ENCODE data around the gene PLCE1. TPM values are rescaled to one million over a fixed set of nuclear protein-coding genes. Genes with fewer than 3 reads are reported as not detected.

The PLCE1 gene
- total and polyA plus RNA-seq, 2 of the 13 experiments (the other 11 are each of a cell fraction or from before 2014, with no cell fraction given) = 0.04 TPM; not detected in 1

DNA sequence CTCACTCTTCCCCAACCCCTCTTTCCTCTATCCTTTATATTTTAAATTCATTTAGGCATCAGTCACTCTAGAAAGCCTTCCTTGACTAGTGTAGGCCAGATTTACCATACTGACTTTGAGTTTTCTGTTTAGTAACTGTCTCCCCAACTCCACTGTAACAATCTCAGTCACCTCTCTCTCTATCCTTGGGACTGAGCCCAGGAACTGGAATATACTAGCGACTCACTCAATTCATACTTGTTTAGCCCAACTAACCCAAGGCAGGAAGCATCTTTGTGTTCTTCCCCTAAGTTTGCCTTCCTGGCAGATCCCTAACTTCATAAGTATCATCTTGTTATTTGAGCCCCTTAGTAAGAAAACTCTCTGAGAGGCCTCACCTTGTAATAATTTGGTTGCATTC is 19.1 kb downstream of the PLCE1 start:
- no peak for ATAC-seq
- BruUV-seq (replicated peaks) = no TSS peak
- FAIRE-seq = no peak

GRCh38 chr10:94013331-94013760 is 19.6 kb downstream of the PLCE1 start:
- H3K36me3 ChIP-seq (replicated peaks in 1 of 2; ENCODE audit: control insufficient read depth in 1 of 2, insufficient read depth in 2 of 2, low read length in 2 of 2) = no peaks in the 10 kb centered on the region
- H3K27me3 ChIP-seq (ENCODE audit: control insufficient read depth in 1 of 2, insufficient read depth in 2 of 2, low read length in 2 of 2) = no peaks in the 10 kb centered on the region
- in situ Hi-C loops (cut with HindIII; ENCODE audit: extremely low pct_ligation_motif_present, low pct_unique_long_range_greater_than_20kb) = no loop called here
- H2AFZ ChIP-seq (ENCODE audit: low read length) = no peak overlapping the region
- WGBS (ENCODE audit: low lambda C conversion rate) = 25% methylated on average over 1 of the region's 1 CpG
- DNase-seq (ENCODE audit: low spot score) (no peak), FAIRE-seq (no peak), ATAC-seq (no peak)
- H3K4me3 ChIP-seq (replicated peaks in 1 of 3; ENCODE audit: insufficient read depth in 1 of 3, low read depth in 2 of 3, low read length in 3 of 3) = no peak overlapping the region
- H4K20me1 ChIP-seq (ENCODE audit: insufficient read depth, low read length) = no peaks in the 10 kb centered on the region
- no peak for TF ChIP-seq FOXJ3 (CRISPR knock-in tag; IDR thresholded peaks at IDR 0.05; ENCODE audit: borderline replicate concordance)
- TF ChIP-seq HOXA7 (CRISPR knock-in tag; IDR thresholded peaks at IDR 0.05) = no peak
- no peak for TF ChIP-seq CC2D1A (CRISPR knock-in tag; IDR thresholded peaks at IDR 0.05)
- TF ChIP-seq RELA (CRISPR knock-in tag; IDR thresholded peaks at IDR 0.05) = no peak
- no peak for TF ChIP-seq ZNF232 (CRISPR knock-in tag; IDR thresholded peaks at IDR 0.05; ENCODE audit: borderline replicate concordance)
- no peak for TF ChIP-seq MIER3 (CRISPR knock-in tag; IDR thresholded peaks at IDR 0.05; ENCODE audit: borderline replicate concordance)
- TF ChIP-seq, protein P1, sequence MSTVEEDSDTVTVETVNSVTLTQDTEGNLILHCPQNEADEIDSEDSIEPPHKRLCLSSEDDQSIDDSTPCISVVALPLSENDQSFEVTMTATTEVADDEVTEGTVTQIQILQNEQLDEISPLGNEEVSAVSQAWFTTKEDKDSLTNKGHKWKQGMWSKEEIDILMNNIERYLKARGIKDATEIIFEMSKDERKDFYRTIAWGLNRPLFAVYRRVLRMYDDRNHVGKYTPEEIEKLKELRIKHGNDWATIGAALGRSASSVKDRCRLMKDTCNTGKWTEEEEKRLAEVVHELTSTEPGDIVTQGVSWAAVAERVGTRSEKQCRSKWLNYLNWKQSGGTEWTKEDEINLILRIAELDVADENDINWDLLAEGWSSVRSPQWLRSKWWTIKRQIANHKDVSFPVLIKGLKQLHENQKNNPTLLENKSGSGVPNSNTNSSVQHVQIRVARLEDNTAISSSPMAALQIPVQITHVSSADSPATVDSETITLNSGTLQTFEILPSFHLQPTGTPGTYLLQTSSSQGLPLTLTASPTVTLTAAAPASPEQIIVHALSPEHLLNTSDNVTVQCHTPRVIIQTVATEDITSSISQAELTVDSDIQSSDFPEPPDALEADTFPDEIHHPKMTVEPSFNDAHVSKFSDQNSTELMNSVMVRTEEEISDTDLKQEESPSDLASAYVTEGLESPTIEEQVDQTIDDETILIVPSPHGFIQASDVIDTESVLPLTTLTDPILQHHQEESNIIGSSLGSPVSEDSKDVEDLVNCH (CRISPR knock-in tag; IDR thresholded peaks at IDR 0.05) = no peak
- no peak for TF ChIP-seq ZNF326 (CRISPR knock-in tag; IDR thresholded peaks at IDR 0.05; ENCODE audit: borderline replicate concordance)
- no peak for TF ChIP-seq MIXL1 (CRISPR knock-in tag; IDR thresholded peaks at IDR 0.05)
- no peak for TF ChIP-seq RFXAP (CRISPR knock-in tag; IDR thresholded peaks at IDR 0.05; ENCODE audit: borderline replicate concordance)
- no peak for TF ChIP-seq SKI (IDR thresholded peaks at IDR 0.05; ENCODE audit: partially characterized antibody)
- TF ChIP-seq ZBTB10 (CRISPR knock-in tag; IDR thresholded peaks at IDR 0.05; ENCODE audit: borderline replicate concordance) = no peak
- TF ChIP-seq ZBTB21 (CRISPR knock-in tag; IDR thresholded peaks at IDR 0.05) = no peak
- no peak for TF ChIP-seq AKAP8 (CRISPR knock-in tag; IDR thresholded peaks at IDR 0.05)
- H3K79me2 ChIP-seq (ENCODE audit: insufficient read depth, low read length) = no peaks in the 10 kb centered on the region
- no peak overlapping the region for H3K27ac ChIP-seq (ENCODE audit: extremely low read length, insufficient read depth, low read length)
- intact Hi-C loops (cut with micrococcal nuclease; ENCODE audit: unreplicated experiment) = no loop called here
- no TSS peak for BruUV-seq (replicated peaks)
- POLR2A ChIA-PET = no interaction called here
- no peaks in the 10 kb centered on the region for H3K9me3 ChIP-seq (ENCODE audit: low read length)
- no peak overlapping the region for H3K9ac ChIP-seq (ENCODE audit: insufficient read depth, low read depth, low read length)
- no peak overlapping the region for H3K4me2 ChIP-seq (ENCODE audit: low read depth, low read length)
- CTCF ChIA-PET (ENCODE audit: low intra/inter-chr PET ratio, low total read pairs) = no interaction called here
- no peaks in the 10 kb centered on the region for H3K4me1 ChIP-seq (ENCODE audit: insufficient read depth, low read length)

More for the DNA sequence above, 19.1 kb downstream of the PLCE1 start:
- H3K36me3 ChIP-seq (replicated peaks in 1 of 2; ENCODE audit: control insufficient read depth in 1 of 2, insufficient read depth in 2 of 2, low read length in 2 of 2) = no peaks in the 10 kb centered on the region
- DNase-seq (ENCODE audit: low spot score) = no peak
- WGBS (ENCODE audit: low lambda C conversion rate) = 44% methylated on average over 1 of the region's 1 CpG
- H4K20me1 ChIP-seq (ENCODE audit: insufficient read depth, low read length) = no peaks in the 10 kb centered on the region
- H3K27ac ChIP-seq (ENCODE audit: extremely low read length, insufficient read depth, low read length) = no peak overlapping the region
- no peak overlapping the region for H2AFZ ChIP-seq (ENCODE audit: low read length)
- in situ Hi-C loops (cut with HindIII; ENCODE audit: extremely low pct_ligation_motif_present, low pct_unique_long_range_greater_than_20kb) (no loop called here), intact Hi-C loops (cut with micrococcal nuclease; ENCODE audit: unreplicated experiment) (no loop called here)
- no peak overlapping the region for H3K4me2 ChIP-seq (ENCODE audit: low read depth, low read length)
- no peak overlapping the region for H3K9ac ChIP-seq (ENCODE audit: insufficient read depth, low read depth, low read length)
- TF ChIP-seq REXO4 (CRISPR knock-in tag; IDR thresholded peaks at IDR 0.05; ENCODE audit: borderline replicate concordance) (no peak), ZBTB7B (CRISPR knock-in tag; IDR thresholded peaks at IDR 0.05) (no peak), HNRNPH1 (optimal IDR thresholded peaks at IDR 0.05; ENCODE audit: low read depth, low read length) (no peak), NAIF1 (CRISPR knock-in tag; IDR thresholded peaks at IDR 0.05; ENCODE audit: borderline replicate concordance) (no peak), ZNF235 (CRISPR knock-in tag; IDR thresholded peaks at IDR 0.05; ENCODE audit: borderline replicate concordance) (no peak), NKX3-1 (CRISPR knock-in tag; IDR thresholded peaks at IDR 0.05) (no peak)
- no peaks in the 10 kb centered on the region for H3K9me3 ChIP-seq (ENCODE audit: low read length)
- POLR2A ChIA-PET = no interaction called here
- CTCF ChIA-PET (ENCODE audit: low intra/inter-chr PET ratio, low total read pairs) = no interaction called here
- H3K27me3 ChIP-seq (ENCODE audit: control insufficient read depth in 1 of 2, insufficient read depth in 2 of 2, low read length in 2 of 2) = no peaks in the 10 kb centered on the region
- no peaks in the 10 kb centered on the region for H3K4me1 ChIP-seq (ENCODE audit: insufficient read depth, low read length)
- H3K4me3 ChIP-seq (replicated peaks in 1 of 3; ENCODE audit: insufficient read depth in 1 of 3, low read depth in 2 of 3, low read length in 3 of 3) = no peak overlapping the region
- H3K79me2 ChIP-seq (ENCODE audit: insufficient read depth, low read length) = no peaks in the 10 kb centered on the region
